Measurements from ENCODE around the gene KCTD16. TPM values are rescaled to one million over a fixed set of nuclear protein-coding genes. Genes with fewer than 3 reads are reported as not detected.

Gene KCTD16
- polyA plus RNA-seq, 1 of the 3 experiments (the other 2 are of a cell fraction), result 0.03 TPM

DNA sequence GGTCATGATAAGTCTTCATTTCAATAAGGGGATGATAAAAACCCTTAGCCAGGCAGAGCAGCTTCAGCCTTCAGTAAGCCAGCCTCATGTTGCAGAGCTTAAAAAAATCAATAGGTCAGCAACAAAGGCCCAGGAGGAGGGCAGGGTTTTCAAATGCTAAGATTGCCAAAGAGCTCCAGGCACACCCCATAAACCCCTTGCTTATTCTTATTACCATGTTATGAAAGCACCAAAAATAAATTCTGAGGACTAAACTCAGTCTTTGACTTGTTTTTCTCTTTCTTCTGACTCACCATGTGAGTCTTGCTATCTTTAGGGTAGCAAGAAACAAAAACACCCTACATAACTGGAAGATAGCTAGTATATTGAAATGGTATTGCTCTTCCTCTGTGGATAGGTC, 317.1 kb downstream of the KCTD16 start:
- Histone ChIP-seq H3K4me3 (ENCODE audit: low read depth in 2 of 2, low read length in 1 of 2) (no peak overlapping the region), H3K27ac (ENCODE audit: low read depth in 2 of 2, low read length in 1 of 2) (no peak overlapping the region), H3F3A (replicated peaks; ENCODE audit: insufficient read depth) (peaks cover 5% of the 10 kb centered on the region), H3K9me3 (no peaks in the 10 kb centered on the region), H3K36me3 (replicated peaks in 1 of 2; ENCODE audit: control insufficient read depth in 1 of 2, insufficient read depth in 2 of 2, low read length in 1 of 2) (no peaks in the 10 kb centered on the region), H3K4me2 (no peak overlapping the region), H2AFZ (ENCODE audit: low read depth) (no peak overlapping the region), H3K9ac (no peak overlapping the region), H4K20me1 (ENCODE audit: insufficient read depth) (no peaks in the 10 kb centered on the region), H3K4me1 (ENCODE audit: control insufficient read depth in 1 of 2, insufficient read depth in 2 of 2, low read depth in 1 of 2, low read length in 1 of 2) (peaks cover 0 to 3% of the 10 kb centered on the region in 2 experiments; a peak in 2 of 4 replicates), H3K79me2 (ENCODE audit: insufficient read depth) (no peaks in the 10 kb centered on the region), H3K27me3 (ENCODE audit: insufficient read depth) (no peaks in the 10 kb centered on the region), H3K9me2 (no peaks in the 10 kb centered on the region)
- TF ChIP-seq NRF1 (IDR thresholded peaks at IDR 0.05; ENCODE audit: low read depth, low read length), result no peak
- TF ChIP-seq JUND (IDR thresholded peaks at IDR 0.05), result no peak
- no peak for TF ChIP-seq SMC3 (IDR thresholded peaks at IDR 0.05; ENCODE audit: low read depth, low read length)
- TF ChIP-seq, protein P1, sequence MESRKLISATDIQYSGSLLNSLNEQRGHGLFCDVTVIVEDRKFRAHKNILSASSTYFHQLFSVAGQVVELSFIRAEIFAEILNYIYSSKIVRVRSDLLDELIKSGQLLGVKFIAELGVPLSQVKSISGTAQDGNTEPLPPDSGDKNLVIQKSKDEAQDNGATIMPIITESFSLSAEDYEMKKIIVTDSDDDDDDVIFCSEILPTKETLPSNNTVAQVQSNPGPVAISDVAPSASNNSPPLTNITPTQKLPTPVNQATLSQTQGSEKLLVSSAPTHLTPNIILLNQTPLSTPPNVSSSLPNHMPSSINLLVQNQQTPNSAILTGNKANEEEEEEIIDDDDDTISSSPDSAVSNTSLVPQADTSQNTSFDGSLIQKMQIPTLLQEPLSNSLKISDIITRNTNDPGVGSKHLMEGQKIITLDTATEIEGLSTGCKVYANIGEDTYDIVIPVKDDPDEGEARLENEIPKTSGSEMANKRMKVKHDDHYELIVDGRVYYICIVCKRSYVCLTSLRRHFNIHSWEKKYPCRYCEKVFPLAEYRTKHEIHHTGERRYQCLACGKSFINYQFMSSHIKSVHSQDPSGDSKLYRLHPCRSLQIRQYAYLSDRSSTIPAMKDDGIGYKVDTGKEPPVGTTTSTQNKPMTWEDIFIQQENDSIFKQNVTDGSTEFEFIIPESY (IDR thresholded peaks at IDR 0.05; ENCODE audit: borderline replicate concordance, low read depth), result no peak
- no peak for TF ChIP-seq CHD2 (IDR thresholded peaks at IDR 0.05; ENCODE audit: low read length, partially characterized antibody)
- TF ChIP-seq, protein P2, sequence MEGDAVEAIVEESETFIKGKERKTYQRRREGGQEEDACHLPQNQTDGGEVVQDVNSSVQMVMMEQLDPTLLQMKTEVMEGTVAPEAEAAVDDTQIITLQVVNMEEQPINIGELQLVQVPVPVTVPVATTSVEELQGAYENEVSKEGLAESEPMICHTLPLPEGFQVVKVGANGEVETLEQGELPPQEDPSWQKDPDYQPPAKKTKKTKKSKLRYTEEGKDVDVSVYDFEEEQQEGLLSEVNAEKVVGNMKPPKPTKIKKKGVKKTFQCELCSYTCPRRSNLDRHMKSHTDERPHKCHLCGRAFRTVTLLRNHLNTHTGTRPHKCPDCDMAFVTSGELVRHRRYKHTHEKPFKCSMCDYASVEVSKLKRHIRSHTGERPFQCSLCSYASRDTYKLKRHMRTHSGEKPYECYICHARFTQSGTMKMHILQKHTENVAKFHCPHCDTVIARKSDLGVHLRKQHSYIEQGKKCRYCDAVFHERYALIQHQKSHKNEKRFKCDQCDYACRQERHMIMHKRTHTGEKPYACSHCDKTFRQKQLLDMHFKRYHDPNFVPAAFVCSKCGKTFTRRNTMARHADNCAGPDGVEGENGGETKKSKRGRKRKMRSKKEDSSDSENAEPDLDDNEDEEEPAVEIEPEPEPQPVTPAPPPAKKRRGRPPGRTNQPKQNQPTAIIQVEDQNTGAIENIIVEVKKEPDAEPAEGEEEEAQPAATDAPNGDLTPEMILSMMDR (IDR thresholded peaks at IDR 0.05), result no peak
- no peak for TF ChIP-seq YY1 (IDR thresholded peaks at IDR 0.05; ENCODE audit: low read depth)
- no peak for TF ChIP-seq SIN3A (IDR thresholded peaks at IDR 0.05; ENCODE audit: borderline replicate concordance, low read depth, low read length)
- no peak for TF ChIP-seq TEAD4 (IDR thresholded peaks at IDR 0.05; ENCODE audit: borderline replicate concordance, insufficient read depth)
- TF ChIP-seq, protein P3, sequence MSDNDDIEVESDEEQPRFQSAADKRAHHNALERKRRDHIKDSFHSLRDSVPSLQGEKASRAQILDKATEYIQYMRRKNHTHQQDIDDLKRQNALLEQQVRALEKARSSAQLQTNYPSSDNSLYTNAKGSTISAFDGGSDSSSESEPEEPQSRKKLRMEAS (IDR thresholded peaks at IDR 0.05; ENCODE audit: low read depth), result no peak
- TF ChIP-seq, protein P4, sequence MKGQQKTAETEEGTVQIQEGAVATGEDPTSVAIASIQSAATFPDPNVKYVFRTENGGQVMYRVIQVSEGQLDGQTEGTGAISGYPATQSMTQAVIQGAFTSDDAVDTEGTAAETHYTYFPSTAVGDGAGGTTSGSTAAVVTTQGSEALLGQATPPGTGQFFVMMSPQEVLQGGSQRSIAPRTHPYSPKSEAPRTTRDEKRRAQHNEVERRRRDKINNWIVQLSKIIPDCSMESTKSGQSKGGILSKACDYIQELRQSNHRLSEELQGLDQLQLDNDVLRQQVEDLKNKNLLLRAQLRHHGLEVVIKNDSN (IDR thresholded peaks at IDR 0.05; ENCODE audit: borderline replicate concordance, low read depth), result no peak
- TF ChIP-seq ELF1 (IDR thresholded peaks at IDR 0.05), result no peak
- no peak for TF ChIP-seq RFX5 (IDR thresholded peaks at IDR 0.05; ENCODE audit: low read length)
- TF ChIP-seq EP300 (IDR thresholded peaks at IDR 0.05; ENCODE audit: borderline replicate concordance in 1 of 2, low read depth in 1 of 2, low read length in 1 of 2), result no peak
- ChIA-PET CTCF (interaction anchor here (0.6 to 1.5 kb wide), 3 partner anchors 20 to 1353 kb away, joined by 3 to 4 read pairs (median 3); no protein-coding TSS in a partner anchor), POLR2A (no interaction called here)
- DNase-seq, result no peak

DNA sequence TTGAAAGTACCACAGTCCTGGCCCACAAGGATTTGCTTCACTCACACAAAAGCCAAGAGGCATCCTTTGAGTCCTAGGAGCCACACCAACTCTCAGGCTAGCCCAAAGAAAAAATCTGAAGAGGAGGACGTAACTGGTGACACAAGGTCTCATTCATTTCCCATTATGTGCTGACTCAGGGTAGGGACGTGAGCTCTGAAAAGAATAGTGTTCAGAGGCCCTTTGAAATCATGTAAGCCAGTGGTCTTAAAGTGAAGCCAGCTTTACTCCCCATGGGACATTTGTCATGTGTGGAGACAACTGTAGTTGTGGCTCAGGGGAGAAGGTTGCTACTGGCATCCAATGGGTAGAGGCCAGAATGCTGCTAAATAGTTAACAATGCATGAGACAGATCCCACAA, 332.4 kb downstream of the KCTD16 start:
- no peak overlapping the region for H2AFZ ChIP-seq (ENCODE audit: low read depth)
- no peak for TF ChIP-seq RCOR1 (IDR thresholded peaks at IDR 0.05; ENCODE audit: low read length)
- TF ChIP-seq FOSL2 (IDR thresholded peaks at IDR 0.05; ENCODE audit: borderline replicate concordance, low read depth), result no peak
- no peak for TF ChIP-seq NFIC (IDR thresholded peaks at IDR 0.05; ENCODE audit: borderline replicate concordance)
- TF ChIP-seq NRF1 (IDR thresholded peaks at IDR 0.05; ENCODE audit: low read depth, low read length), result no peak
- no peak for TF ChIP-seq FOXJ3 (CRISPR knock-in tag; IDR thresholded peaks at IDR 0.05)
- TF ChIP-seq MXI1 (IDR thresholded peaks at IDR 0.05; ENCODE audit: low read depth, low read length), result no peak
- TF ChIP-seq YY1 (IDR thresholded peaks at IDR 0.05; ENCODE audit: low read depth), result no peak
- no peak for TF ChIP-seq RAD21 (IDR thresholded peaks at IDR 0.05; ENCODE audit: low read length)
- TF ChIP-seq JUND (IDR thresholded peaks at IDR 0.05), result no peak
- TF ChIP-seq RFX5 (IDR thresholded peaks at IDR 0.05; ENCODE audit: low read length), result no peak
- TF ChIP-seq, protein P1 (IDR thresholded peaks at IDR 0.05; ENCODE audit: borderline replicate concordance, low read depth), result no peak
- TF ChIP-seq SMC3 (IDR thresholded peaks at IDR 0.05; ENCODE audit: low read depth, low read length), result no peak
- TF ChIP-seq TAF1 (IDR thresholded peaks at IDR 0.05; ENCODE audit: borderline replicate concordance, low read depth, low read length), result no peak
- H3K9ac ChIP-seq, result no peak overlapping the region
- no peak overlapping the region for H3K4me2 ChIP-seq
- H3F3A ChIP-seq (replicated peaks; ENCODE audit: insufficient read depth), result no peaks in the 10 kb centered on the region
- CTCF ChIA-PET, result no interaction called here
- H3K9me2 ChIP-seq, result no peaks in the 10 kb centered on the region
- H3K27ac ChIP-seq (ENCODE audit: low read depth in 2 of 2, low read length in 1 of 2), result no peak overlapping the region
- H4K20me1 ChIP-seq (ENCODE audit: insufficient read depth), result no peaks in the 10 kb centered on the region
- DNase-seq, result no peak
- no peaks in the 10 kb centered on the region for H3K79me2 ChIP-seq (ENCODE audit: insufficient read depth)
- H3K4me3 ChIP-seq (ENCODE audit: low read depth in 2 of 2, low read length in 1 of 2), result no peak overlapping the region
- POLR2A ChIA-PET, result no interaction called here
- H3K27me3 ChIP-seq (ENCODE audit: insufficient read depth), result no peaks in the 10 kb centered on the region
- 40% methylated on average over 2 of the region's 2 CpGs for WGBS (ENCODE audit: low lambda C conversion rate)
- H3K4me1 ChIP-seq (ENCODE audit: control insufficient read depth in 1 of 2, insufficient read depth in 2 of 2, low read depth in 1 of 2, low read length in 1 of 2), result no peaks in the 10 kb centered on the region
- H3K9me3 ChIP-seq, result no peaks in the 10 kb centered on the region
- H3K36me3 ChIP-seq (replicated peaks in 1 of 2; ENCODE audit: control insufficient read depth in 1 of 2, insufficient read depth in 2 of 2, low read length in 1 of 2), result no peaks in the 10 kb centered on the region

All from SK-N-SH (cell line).